MCF 10A (cell line): ENCODE results near the gene AUH. TPM values are rescaled to one million over a fixed set of nuclear protein-coding genes. Genes with fewer than 3 reads are reported as not detected.

Experiments
- BruUV-seq: library from RNA; stranded (reverse); fragments of 400-500 nt; replicated peaks from 2 replicates; lab custom pipeline; 2021; lab: Mats Ljungman, UMichigan
- CTCF ChIA-PET: fragments of 300-600 bp; sonication (Branson Sonifier 250); formaldehyde crosslinking; extraction: SDS; loops from one replicate; lab custom pipeline; 2021; ENCODE audit warnings: antibody characterized with exemption, inconsistent platforms; lab: Yijun Ruan, JAX
- POLR2A ChIA-PET: fragments of 300-600, 350-650 bp; sonication (Branson Sonifier 250); formaldehyde crosslinking; extraction: SDS; loops from one replicate; lab custom pipeline; 2020; ENCODE audit warnings: antibody characterized with exemption, inconsistent platforms; lab: Yijun Ruan, JAX
- DNase-seq: peaks from one replicate; pipeline ENCODE4 v3.0.0-alpha.2; 2018; ENCODE audit not compliant: unreplicated experiment
- H3K27ac Mint-ChIP-seq: one replicate; pipeline ENCODE4 v1.8.0; 2022; ENCODE audit warnings: mild to moderate bottlenecking, low read depth, mixed read lengths; ENCODE audit not compliant: unreplicated experiment
- H3K27me3 Mint-ChIP-seq: one replicate; pipeline ENCODE4 v1.8.0; 2022; ENCODE audit warnings: mixed read lengths; ENCODE audit not compliant: insufficient read depth, unreplicated experiment
- H3K36me3 Mint-ChIP-seq: one replicate; pipeline ENCODE4 v1.8.0; 2022; ENCODE audit warnings: mild to moderate bottlenecking, moderate library complexity, mixed read lengths; ENCODE audit not compliant: insufficient read depth, unreplicated experiment
- H3K4me1 Mint-ChIP-seq: one replicate; pipeline ENCODE4 v1.8.0; 2022; ENCODE audit warnings: mixed read lengths; ENCODE audit not compliant: insufficient read depth, unreplicated experiment
- H3K4me3 Mint-ChIP-seq: one replicate; pipeline ENCODE4 v1.8.0; 2022; ENCODE audit warnings: mild to moderate bottlenecking, moderate library complexity, mixed read lengths; ENCODE audit not compliant: unreplicated experiment
- H3K9me3 Mint-ChIP-seq: one replicate; pipeline ENCODE4 v1.8.0; 2022; ENCODE audit warnings: mixed read lengths; ENCODE audit not compliant: unreplicated experiment
- CTCF ChIP-seq: fragments of 200-600 bp; IDR thresholded peaks from one replicate; pipeline ENCODE4 v1.8.0; 2022; ENCODE audit warnings: antibody characterized with exemption, mild to moderate bottlenecking; ENCODE audit not compliant: unreplicated experiment
- intact Hi-C: fragments of 100-400 bp; cut with micrococcal nuclease; formaldehyde crosslinking; loops from 2 replicates; pipeline ENCODE4 v1.14.1; 2022
- total RNA-seq: library from RNA; stranded (reverse); gene quantifications from 2 replicates; pipeline ENCODE4 v1.2.3, GENCODE V29; 2022

AUH gene
- total RNA-seq, 1 experiment from 2014 or later = 20.9 TPM

GRCh38 chr9:91271156-91271555 is 90.6 kb downstream of the AUH start:
- Mint-ChIP-seq H3K27ac (no peak overlapping the region), H3K27me3 (no peaks in the 10 kb centered on the region), H3K36me3 (no peaks in the 10 kb centered on the region), H3K9me3 (no peaks in the 10 kb centered on the region), H3K4me1 (peaks cover 4% of the 10 kb centered on the region), H3K4me3 (no peak overlapping the region)
- DNase-seq = no peak
- TF ChIP-seq CTCF = no peak
- BruUV-seq = no TSS peak
- intact Hi-C loops = loop anchor here (10.0 kb wide), 1 partner anchor 154 kb away; the partner anchor contains the start of gene NFIL3
- POLR2A ChIA-PET = no interaction called here
- CTCF ChIA-PET = interaction anchor here (0.7 kb wide), 1 partner anchor 39 kb away, joined by 3 read pairs; no protein-coding TSS in a partner anchor

GRCh38 chr9:91269907-91270491 is 91.7 kb downstream of the AUH start:
- Mint-ChIP-seq H3K27ac (no peak overlapping the region), H3K36me3 (no peaks in the 10 kb centered on the region), H3K4me1 (peaks cover 3% of the 10 kb centered on the region), H3K27me3 (no peaks in the 10 kb centered on the region), H3K9me3 (no peaks in the 10 kb centered on the region), H3K4me3 (no peak overlapping the region)
- intact Hi-C loops = loop anchor here (10.0 kb wide), 1 partner anchor 155 kb away; the partner anchor contains the start of gene NFIL3
- BruUV-seq = no TSS peak
- DNase-seq = no peak
- ChIA-PET POLR2A (no interaction called here), CTCF (no interaction called here)
- TF ChIP-seq CTCF = no peak

- Mint-ChIP-seq H3K4me3 (no peak overlapping the region), H3K27ac (peak overlapping the region; percentile 35), H3K4me1 (no peaks in the 10 kb centered on the region), H3K27me3 (no peaks in the 10 kb centered on the region), H3K9me3 (no peaks in the 10 kb centered on the region), H3K36me3 (no peaks in the 10 kb centered on the region)
- POLR2A ChIA-PET = no interaction called here
- no TSS peak for BruUV-seq
- no peak for TF ChIP-seq CTCF
- no peak for DNase-seq
- intact Hi-C loops = no loop called here
- CTCF ChIA-PET = interaction anchor here (0.5 kb wide), 1 partner anchor 166 kb away, joined by 5 read pairs; no protein-coding TSS in a partner anchor
These were observed 95.3 kb downstream of the AUH start for GRCh38 chr9:91266448-91266847.

GRCh38 chr9:91265514-91265913 is 96.2 kb downstream of the AUH start:
- Mint-ChIP-seq H3K27ac (no peak overlapping the region), H3K36me3 (no peaks in the 10 kb centered on the region), H3K27me3 (no peaks in the 10 kb centered on the region), H3K4me1 (no peaks in the 10 kb centered on the region), H3K4me3 (no peak overlapping the region), H3K9me3 (no peaks in the 10 kb centered on the region)
- DNase-seq = no peak
- no TSS peak for BruUV-seq
- intact Hi-C loops = no loop called here
- ChIA-PET CTCF (no interaction called here), POLR2A (interaction anchor here (0.6 kb wide), 1 partner anchor 93 kb away, joined by 3 read pairs; no protein-coding TSS in a partner anchor)
- TF ChIP-seq CTCF = no peak
